Activated B cell treated with CpG ODN at 0.5 μM for 24 hours (primary cell): ENCODE data around the gene SLC2A13. TPM values are rescaled to one million over a fixed set of nuclear protein-coding genes. Genes with fewer than 3 reads are reported as not detected.

Experiments used
- ATAC-seq: fragments of 200-7000 bp; cut with Tn5 transposase; one replicate; pipeline ENCODE4 v1.10.0; 2021; ENCODE audit warnings: low read depth, mild to moderate bottlenecking, moderate library complexity
- CTCF ChIA-PET: fragments of 350-600 bp; sonication (Branson Sonifier 250); formaldehyde crosslinking; loops from one replicate; lab custom pipeline; 2021; ENCODE audit warnings: antibody characterized with exemption; lab: Charles Lee
- POLR2A ChIA-PET: fragments of 350-600 bp; sonication (Branson Sonifier 250); formaldehyde crosslinking; loops from one replicate; lab custom pipeline; 2021; ENCODE audit warnings: antibody characterized with exemption; lab: Charles Lee
- DNase-seq: peaks from one replicate; pipeline ENCODE4 v3.0.0; 2022
- H3K27ac Mint-ChIP-seq: one replicate; pipeline ENCODE4 v1.8.0; 2020; ENCODE audit warnings: mixed read lengths
- H3K27me3 Mint-ChIP-seq: one replicate; pipeline ENCODE4 v1.8.0; 2021; ENCODE audit warnings: mixed read lengths
- H3K36me3 Mint-ChIP-seq: one replicate; pipeline ENCODE4 v1.8.0; 2021; ENCODE audit warnings: low read depth, mixed read lengths
- H3K4me1 Mint-ChIP-seq: one replicate; pipeline ENCODE4 v1.8.0; 2021; ENCODE audit warnings: mixed read lengths
- H3K4me3 Mint-ChIP-seq: one replicate; pipeline ENCODE4 v1.8.0; 2020; ENCODE audit warnings: mild to moderate bottlenecking, mixed read lengths
- H3K9me3 Mint-ChIP-seq: one replicate; pipeline ENCODE4 v1.8.0; 2020; ENCODE audit warnings: mixed read lengths
- intact Hi-C: fragments of 100-400 bp; cut with micrococcal nuclease; formaldehyde crosslinking; loops from one replicate; pipeline ENCODE4 v1.15.1; 2024
- total RNA-seq: library from RNA; stranded (reverse); gene quantifications from 2 replicates; pipeline ENCODE4 v1.2.3, GENCODE V29; 2022
- TF ChIP-seq, protein P1 (sequence below): fragments of 200-600 bp; IDR thresholded peaks from one replicate; pipeline ENCODE4 v1.8.0; 2022; ENCODE audit warnings: antibody characterized with exemption, mild to moderate bottlenecking

SLC2A13 gene
- total RNA-seq, 1 donor from 2014 or later: 17.9 TPM

DNA sequence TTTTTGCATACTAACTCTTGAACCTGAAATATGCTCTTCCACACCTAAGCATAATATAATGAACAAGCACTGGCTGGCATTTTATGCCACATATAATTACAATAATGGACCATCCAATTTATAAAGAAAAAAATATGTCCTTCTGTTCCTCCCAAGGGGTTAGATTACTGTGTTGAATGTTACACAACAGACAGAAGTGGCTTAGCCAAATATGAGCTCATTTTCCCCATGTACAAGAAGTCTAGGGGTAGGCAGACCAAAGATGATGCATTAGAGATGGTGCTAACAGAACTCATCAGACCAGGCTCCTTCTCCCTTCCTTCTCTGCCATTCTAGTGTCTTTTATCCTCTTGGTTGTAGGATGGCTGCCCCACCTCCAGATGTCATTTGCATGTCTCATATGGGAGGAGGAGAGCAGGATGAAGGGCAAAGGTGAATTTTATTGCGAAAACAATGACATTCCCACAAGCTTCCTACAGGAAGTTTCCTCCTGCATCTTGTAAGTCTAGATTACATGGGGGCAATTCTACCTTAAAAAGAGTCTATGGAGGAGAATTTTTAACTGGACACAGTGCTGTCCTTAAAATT lies 43.9 kb upstream of the SLC2A13 start:
- Mint-ChIP-seq H3K9me3 (no peaks in the 10 kb centered on the region), H3K27me3 (no peaks in the 10 kb centered on the region), H3K36me3 (no peaks in the 10 kb centered on the region), H3K27ac (no peak overlapping the region), H3K4me1 (peaks cover 22% of the 10 kb centered on the region), H3K4me3 (no peak overlapping the region)
- POLR2A ChIA-PET: no interaction called here
- TF ChIP-seq, protein P1, sequence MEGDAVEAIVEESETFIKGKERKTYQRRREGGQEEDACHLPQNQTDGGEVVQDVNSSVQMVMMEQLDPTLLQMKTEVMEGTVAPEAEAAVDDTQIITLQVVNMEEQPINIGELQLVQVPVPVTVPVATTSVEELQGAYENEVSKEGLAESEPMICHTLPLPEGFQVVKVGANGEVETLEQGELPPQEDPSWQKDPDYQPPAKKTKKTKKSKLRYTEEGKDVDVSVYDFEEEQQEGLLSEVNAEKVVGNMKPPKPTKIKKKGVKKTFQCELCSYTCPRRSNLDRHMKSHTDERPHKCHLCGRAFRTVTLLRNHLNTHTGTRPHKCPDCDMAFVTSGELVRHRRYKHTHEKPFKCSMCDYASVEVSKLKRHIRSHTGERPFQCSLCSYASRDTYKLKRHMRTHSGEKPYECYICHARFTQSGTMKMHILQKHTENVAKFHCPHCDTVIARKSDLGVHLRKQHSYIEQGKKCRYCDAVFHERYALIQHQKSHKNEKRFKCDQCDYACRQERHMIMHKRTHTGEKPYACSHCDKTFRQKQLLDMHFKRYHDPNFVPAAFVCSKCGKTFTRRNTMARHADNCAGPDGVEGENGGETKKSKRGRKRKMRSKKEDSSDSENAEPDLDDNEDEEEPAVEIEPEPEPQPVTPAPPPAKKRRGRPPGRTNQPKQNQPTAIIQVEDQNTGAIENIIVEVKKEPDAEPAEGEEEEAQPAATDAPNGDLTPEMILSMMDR: no peak
- intact Hi-C loops: loop anchor here (5.0 kb wide), 1 partner anchor 473 kb away; no protein-coding TSS in a partner anchor
- no peak for DNase-seq
- no peak for ATAC-seq
- CTCF ChIA-PET: interaction anchor here (1.0 kb wide), 1 partner anchor 164 kb away, joined by 6 read pairs; no protein-coding TSS in a partner anchor

DNA sequence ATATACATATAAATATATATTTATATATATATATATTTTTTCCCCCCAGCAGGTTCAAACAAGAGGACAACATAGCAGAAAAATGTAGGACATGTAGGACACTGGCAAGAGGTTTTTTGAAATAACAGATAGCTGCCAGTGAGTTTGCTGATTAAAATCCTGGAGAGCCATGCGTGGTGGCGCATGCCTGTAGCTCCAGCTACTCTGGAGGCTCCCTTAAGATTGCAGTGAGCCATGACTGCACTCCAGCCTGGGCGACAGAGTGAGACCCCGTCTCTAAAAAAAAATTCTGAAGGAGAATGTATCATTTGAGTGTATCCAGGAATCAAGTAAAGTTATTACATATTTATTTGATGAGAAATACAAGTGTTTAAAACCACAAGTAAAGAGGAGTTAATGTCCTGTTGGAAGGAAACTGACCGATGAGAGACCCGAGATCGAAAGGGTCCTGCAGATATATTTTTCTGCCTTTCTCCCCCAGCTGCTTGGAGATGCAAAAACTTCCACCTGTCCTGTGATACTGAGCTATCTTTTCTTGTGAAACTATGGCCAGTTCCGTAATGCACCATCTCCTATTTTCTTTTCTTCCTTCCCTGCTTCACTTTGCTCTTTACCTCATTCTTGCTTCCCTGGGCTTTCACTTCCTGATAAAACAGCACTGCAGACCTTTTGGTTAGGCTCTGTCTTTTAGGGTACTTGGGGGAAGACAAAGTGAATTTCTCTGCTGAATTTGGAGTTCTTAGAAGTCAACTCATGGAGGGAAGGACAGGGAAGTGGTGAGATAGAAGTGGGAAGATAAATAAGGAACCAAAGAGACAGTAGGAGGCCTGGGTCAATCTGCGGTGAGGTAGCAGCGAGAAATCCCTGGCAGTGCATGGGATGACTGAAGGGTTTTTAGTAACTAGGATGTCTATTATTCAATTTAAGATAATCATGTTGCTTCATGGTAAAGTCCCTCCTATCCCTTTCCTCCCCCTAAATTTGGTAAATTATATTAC lies 41.2 kb upstream of the SLC2A13 start:
- no peak overlapping the region for H3K4me3 Mint-ChIP-seq
- TF ChIP-seq, protein P1: no peak
- H3K36me3 Mint-ChIP-seq: no peaks in the 10 kb centered on the region
- intact Hi-C loops: no loop called here
- ChIA-PET CTCF (no interaction called here), POLR2A (no interaction called here)
- no peaks in the 10 kb centered on the region for H3K27me3 Mint-ChIP-seq
- H3K27ac Mint-ChIP-seq: no peak overlapping the region
- ATAC-seq (no peak), DNase-seq (no peak)
- no peaks in the 10 kb centered on the region for H3K4me1 Mint-ChIP-seq
- no peaks in the 10 kb centered on the region for H3K9me3 Mint-ChIP-seq

DNA sequence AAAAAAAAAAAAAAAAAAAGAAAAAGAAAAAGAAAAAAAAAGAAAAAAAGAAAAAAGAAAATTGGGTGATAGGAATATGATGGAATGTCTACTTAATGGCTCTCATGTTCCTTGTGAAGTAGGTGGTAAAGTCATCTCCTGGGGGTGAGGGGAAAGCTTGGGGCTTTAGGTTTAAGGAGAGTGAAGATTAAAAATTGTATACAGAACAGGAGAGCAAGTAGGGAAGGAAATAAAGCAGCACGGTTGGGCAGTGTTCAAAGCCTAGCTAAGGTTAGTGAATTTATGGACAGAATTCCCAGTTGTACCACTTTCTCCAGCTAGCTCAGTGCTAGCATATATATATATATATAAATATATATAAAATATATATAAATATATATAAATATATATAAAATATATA lies 40.0 kb upstream of the SLC2A13 start:
- no peaks in the 10 kb centered on the region for H3K36me3 Mint-ChIP-seq
- POLR2A ChIA-PET: interaction anchor here (0.6 kb wide), 1 partner anchor 41 kb away, joined by 5 read pairs; no protein-coding TSS in a partner anchor
- TF ChIP-seq, protein P1: no peak
- intact Hi-C loops: no loop called here
- H3K27me3 Mint-ChIP-seq: no peaks in the 10 kb centered on the region
- CTCF ChIA-PET: interaction anchor here (0.9 kb wide), 1 partner anchor 135 kb away, joined by 3 read pairs; no protein-coding TSS in a partner anchor
- H3K27ac Mint-ChIP-seq: no peak overlapping the region
- no peaks in the 10 kb centered on the region for H3K9me3 Mint-ChIP-seq
- ATAC-seq (no peak), DNase-seq (no peak)
- no peaks in the 10 kb centered on the region for H3K4me1 Mint-ChIP-seq
- no peak overlapping the region for H3K4me3 Mint-ChIP-seq

DNA sequence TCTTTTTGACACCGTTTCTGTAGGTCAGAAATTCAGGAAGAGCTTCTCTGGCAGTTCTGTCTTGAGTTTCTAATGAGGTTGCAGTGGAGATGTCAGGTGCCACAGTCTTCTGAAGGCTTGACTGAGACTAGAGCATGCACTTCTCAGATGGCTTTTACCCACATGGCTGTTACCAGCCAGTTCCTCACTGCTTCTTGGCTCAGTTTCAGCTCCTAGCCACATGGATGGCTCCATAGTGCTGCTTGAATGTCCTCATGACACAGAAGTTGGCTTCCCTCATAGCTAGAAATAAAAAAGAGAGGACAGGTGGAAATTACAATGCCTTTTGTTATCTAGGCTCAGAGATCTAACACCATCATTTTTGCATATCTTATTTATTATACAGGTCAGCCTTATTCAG lies 38.1 kb upstream of the SLC2A13 start:
- POLR2A ChIA-PET: no interaction called here
- no peaks in the 10 kb centered on the region for H3K27me3 Mint-ChIP-seq
- H3K9me3 Mint-ChIP-seq: no peaks in the 10 kb centered on the region
- ATAC-seq (no peak), DNase-seq (no peak)
- no peak overlapping the region for H3K27ac Mint-ChIP-seq
- no peaks in the 10 kb centered on the region for H3K36me3 Mint-ChIP-seq
- TF ChIP-seq, protein P1: no peak
- H3K4me3 Mint-ChIP-seq: no peak overlapping the region
- CTCF ChIA-PET: no interaction called here
- H3K4me1 Mint-ChIP-seq: no peaks in the 10 kb centered on the region
- intact Hi-C loops: no loop called here
